Measurements from ENCODE around the gene KRTAP9-6.

DNA sequence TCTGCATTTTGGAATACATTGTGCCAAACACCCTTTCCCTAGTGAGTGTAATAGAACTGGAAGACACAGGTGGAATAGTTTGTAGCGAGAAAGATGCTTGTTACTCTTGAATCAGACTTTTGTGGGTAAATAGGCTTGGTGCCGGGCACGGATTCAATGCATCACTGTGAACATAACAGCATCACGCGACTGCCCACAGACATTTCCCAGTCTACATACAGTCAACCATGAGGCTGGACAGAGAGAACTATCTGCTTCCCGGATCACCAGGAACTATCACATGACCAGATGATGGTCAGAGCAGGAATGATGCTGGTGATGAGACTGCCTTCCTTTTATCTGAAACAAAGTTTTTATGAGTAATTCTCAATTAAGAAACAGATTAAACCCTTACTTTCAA lies 39.1 kb upstream of the KRTAP9-6 start:
- no peak for TF ChIP-seq CTCF (IDR thresholded peaks at IDR 0.05; ENCODE audit: insufficient read depth, low read depth, low read length)
- TF ChIP-seq EZH2 (IDR thresholded peaks at IDR 0.05; ENCODE audit: insufficient read depth, low read length), result no peak

Measured in astrocyte (in vitro differentiated cells and primary cell).